Activated CD8-positive, alpha-beta memory T cell treated with anti-CD3 and anti-CD28 coated beads for 24 hours (primary cell): Measurements from ENCODE around the gene FSCN2.
"Not testable (repeated sequence)": the region's sequence is repeated elsewhere in the genome, so short reads cannot be mapped to it uniquely, and the experiment has no call there.

ENCODE experiments used
- DNase-seq: peaks from one replicate; pipeline ENCODE4 v3.0.0-alpha.2; 2020

FSCN2 gene

GRCh38 chr17:81579821-81580321 lies 51.7 kb downstream of the FSCN2 start:
- DNase-seq: no peak

GRCh38 chr17:81580481-81580880 lies 52.3 kb downstream of the FSCN2 start:
- DNase-seq: no peak

- DNase-seq: no peak
Observed at GRCh38 chr17:81581758-81582157, 53.6 kb downstream of the FSCN2 start.

- no peak for DNase-seq
Observed at GRCh38 chr17:81582341-81582740, 54.2 kb downstream of the FSCN2 start.

GRCh38 chr17:81582749-81583148 lies 54.6 kb downstream of the FSCN2 start:
- no peak for DNase-seq

- no peak for DNase-seq
Observed at GRCh38 chr17:81583589-81584342, 55.6 kb downstream of the FSCN2 start.

- DNase-seq: not testable (repeated sequence)
Observed at GRCh38 chr17:81584771-81585170, 56.6 kb downstream of the FSCN2 start.

GRCh38 chr17:81586096-81586495 lies 57.9 kb downstream of the FSCN2 start:
- DNase-seq: no peak
